SW 1271 (cell line): ENCODE data around the gene PCBP3.

ENCODE experiments used
- DNase-seq, 2 experiments: peaks; one replicate each; lab custom pipeline; 2025; lab: John Stamatoyannopoulos, UW

The PCBP3 gene

GRCh38 chr21:45982092-45982757 lies 338.7 kb downstream of the PCBP3 start:
- DNase-seq: no peak

- DNase-seq: no peak
Observed at GRCh38 chr21:45982758-45983648, 339.5 kb downstream of the PCBP3 start.

- DNase-seq: no peak
Observed at GRCh38 chr21:45983649-45983965, 340.1 kb downstream of the PCBP3 start.

- DNase-seq: no peak
Observed at GRCh38 chr21:45983981-45984551, 340.5 kb downstream of the PCBP3 start.

GRCh38 chr21:45984584-45985095 lies 341.1 kb downstream of the PCBP3 start:
- DNase-seq: no peak

- DNase-seq: no peak
Observed at GRCh38 chr21:45985471-45986315, 342.2 kb downstream of the PCBP3 start.

GRCh38 chr21:45986316-45987051 lies 343.0 kb downstream of the PCBP3 start:
- DNase-seq: no peak

- DNase-seq: no peak
Observed at GRCh38 chr21:45987121-45987711, 343.7 kb downstream of the PCBP3 start.

- DNase-seq: no peak
Observed at GRCh38 chr21:45988366-45989347, 345.1 kb downstream of the PCBP3 start.

- no peak for DNase-seq
Observed at GRCh38 chr21:45989355-45990048, 346.0 kb downstream of the PCBP3 start.

- DNase-seq: no peak
Observed at GRCh38 chr21:45990049-45990711, 346.7 kb downstream of the PCBP3 start.

GRCh38 chr21:45990741-45991605 lies 347.4 kb downstream of the PCBP3 start:
- DNase-seq: no peak

- no peak for DNase-seq
Observed at GRCh38 chr21:45991606-45992300, 348.2 kb downstream of the PCBP3 start.
